ENCODE measurements around the gene ZNF496. TPM values are rescaled to one million over a fixed set of nuclear protein-coding genes. Genes with fewer than 3 reads are reported as not detected.

ZNF496 gene
- total and polyA plus RNA-seq, 9 of the 15 experiments (the other 6 are each of a cell fraction or from before 2014, with no cell fraction given), result 4.3 to 54.0 (median 31.3) TPM

DNA sequence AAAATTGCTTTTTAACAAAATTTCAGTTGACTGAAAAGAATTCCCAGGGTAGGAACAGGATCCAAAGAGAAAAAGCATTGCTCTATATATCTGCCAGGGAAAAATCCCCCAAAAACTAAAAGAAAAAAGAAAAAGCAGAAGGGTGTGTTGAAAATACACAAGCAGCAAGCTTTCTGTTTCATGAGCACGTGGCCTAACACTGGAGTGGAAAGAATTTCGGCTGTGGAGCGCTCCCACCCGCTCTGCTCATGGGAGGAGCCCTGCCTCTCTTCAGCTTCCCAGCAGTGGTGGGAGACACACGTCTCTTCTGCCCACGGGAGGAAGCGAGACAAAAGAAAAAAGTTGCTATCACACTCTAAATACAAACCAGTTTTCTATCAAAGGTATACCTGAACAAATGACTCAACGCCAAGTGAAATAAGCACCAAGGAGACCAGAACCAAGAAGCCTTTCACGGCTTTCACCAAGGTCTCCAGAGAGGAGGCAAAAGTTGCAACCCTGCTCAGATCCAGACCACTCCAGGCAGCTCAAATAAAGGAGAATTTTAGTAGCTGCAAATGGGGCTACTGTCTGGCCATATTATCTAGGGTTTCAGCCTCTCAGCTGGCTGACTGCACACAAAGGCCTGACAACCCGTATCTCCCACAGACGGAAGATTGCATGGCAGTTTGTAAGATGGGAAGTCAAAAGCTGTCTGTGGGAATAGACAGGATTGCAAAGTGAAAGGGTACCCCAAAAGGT lies 29.5 kb upstream of the ZNF496 start (continued):
- TF ChIP-seq, protein P1, sequence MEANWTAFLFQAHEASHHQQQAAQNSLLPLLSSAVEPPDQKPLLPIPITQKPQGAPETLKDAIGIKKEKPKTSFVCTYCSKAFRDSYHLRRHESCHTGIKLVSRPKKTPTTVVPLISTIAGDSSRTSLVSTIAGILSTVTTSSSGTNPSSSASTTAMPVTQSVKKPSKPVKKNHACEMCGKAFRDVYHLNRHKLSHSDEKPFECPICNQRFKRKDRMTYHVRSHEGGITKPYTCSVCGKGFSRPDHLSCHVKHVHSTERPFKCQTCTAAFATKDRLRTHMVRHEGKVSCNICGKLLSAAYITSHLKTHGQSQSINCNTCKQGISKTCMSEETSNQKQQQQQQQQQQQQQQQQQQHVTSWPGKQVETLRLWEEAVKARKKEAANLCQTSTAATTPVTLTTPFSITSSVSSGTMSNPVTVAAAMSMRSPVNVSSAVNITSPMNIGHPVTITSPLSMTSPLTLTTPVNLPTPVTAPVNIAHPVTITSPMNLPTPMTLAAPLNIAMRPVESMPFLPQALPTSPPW (CRISPR knock-in tag; IDR thresholded peaks at IDR 0.05), result 0 out of 2 replicates have a peak, but pooled peaks have one; percentile 26
- TF ChIP-seq IFI16 (CRISPR knock-in tag; IDR thresholded peaks at IDR 0.05) (peak; percentile 48; the same call in 1 of the 2 replicates), FOSL1 (tag; conservative IDR thresholded peaks at IDR 0.05) (peak; percentile 43), EP400 (IDR thresholded peaks at IDR 0.05) (0 out of 2 replicates have a peak, but pooled peaks have one; percentile 17), L3MBTL2 (IDR thresholded peaks at IDR 0.05) (peak; percentile 94), YY1 (IDR thresholded peaks at IDR 0.05; ENCODE audit: borderline replicate concordance in 1 of 3, control insufficient read depth in 1 of 3, extremely low read depth in 1 of 3, insufficient read depth in 3 of 3, insufficient read length in 1 of 3, insufficient replicate concordance in 2 of 3, low read depth in 1 of 3, low read length in 2 of 3) (peak in 1 of 3 experiments; percentile 23), ZNF584 (CRISPR knock-in tag; IDR thresholded peaks at IDR 0.05; ENCODE audit: low read depth) (peak; percentile 65), ZNF24 (IDR thresholded peaks at IDR 0.05) (0 out of 2 replicates have a peak, but pooled peaks have one; percentile 43), NUFIP1 (IDR thresholded peaks at IDR 0.05; ENCODE audit: partially characterized antibody) (peak; percentile 28), DMBX1 (CRISPR knock-in tag; IDR thresholded peaks at IDR 0.05; ENCODE audit: borderline replicate concordance) (peak; percentile 78)
- TF ChIP-seq, protein P2, sequence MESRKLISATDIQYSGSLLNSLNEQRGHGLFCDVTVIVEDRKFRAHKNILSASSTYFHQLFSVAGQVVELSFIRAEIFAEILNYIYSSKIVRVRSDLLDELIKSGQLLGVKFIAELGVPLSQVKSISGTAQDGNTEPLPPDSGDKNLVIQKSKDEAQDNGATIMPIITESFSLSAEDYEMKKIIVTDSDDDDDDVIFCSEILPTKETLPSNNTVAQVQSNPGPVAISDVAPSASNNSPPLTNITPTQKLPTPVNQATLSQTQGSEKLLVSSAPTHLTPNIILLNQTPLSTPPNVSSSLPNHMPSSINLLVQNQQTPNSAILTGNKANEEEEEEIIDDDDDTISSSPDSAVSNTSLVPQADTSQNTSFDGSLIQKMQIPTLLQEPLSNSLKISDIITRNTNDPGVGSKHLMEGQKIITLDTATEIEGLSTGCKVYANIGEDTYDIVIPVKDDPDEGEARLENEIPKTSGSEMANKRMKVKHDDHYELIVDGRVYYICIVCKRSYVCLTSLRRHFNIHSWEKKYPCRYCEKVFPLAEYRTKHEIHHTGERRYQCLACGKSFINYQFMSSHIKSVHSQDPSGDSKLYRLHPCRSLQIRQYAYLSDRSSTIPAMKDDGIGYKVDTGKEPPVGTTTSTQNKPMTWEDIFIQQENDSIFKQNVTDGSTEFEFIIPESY (CRISPR knock-in tag; IDR thresholded peaks at IDR 0.05), result 0 out of 2 replicates have a peak, but pooled peaks have one; percentile 12
- TF ChIP-seq, protein P3, sequence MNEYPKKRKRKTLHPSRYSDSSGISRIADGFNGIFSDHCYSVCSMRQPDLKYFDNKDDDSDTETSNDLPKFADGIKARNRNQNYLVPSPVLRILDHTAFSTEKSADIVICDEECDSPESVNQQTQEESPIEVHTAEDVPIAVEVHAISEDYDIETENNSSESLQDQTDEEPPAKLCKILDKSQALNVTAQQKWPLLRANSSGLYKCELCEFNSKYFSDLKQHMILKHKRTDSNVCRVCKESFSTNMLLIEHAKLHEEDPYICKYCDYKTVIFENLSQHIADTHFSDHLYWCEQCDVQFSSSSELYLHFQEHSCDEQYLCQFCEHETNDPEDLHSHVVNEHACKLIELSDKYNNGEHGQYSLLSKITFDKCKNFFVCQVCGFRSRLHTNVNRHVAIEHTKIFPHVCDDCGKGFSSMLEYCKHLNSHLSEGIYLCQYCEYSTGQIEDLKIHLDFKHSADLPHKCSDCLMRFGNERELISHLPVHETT (CRISPR knock-in tag; conservative IDR thresholded peaks at IDR 0.05 in 1 of 2, IDR thresholded peaks at IDR 0.05 in 1 of 2), result peak in 1 of 2 experiments; percentile 71; a peak in 1 of 4 replicates
- TF ChIP-seq, protein P4, sequence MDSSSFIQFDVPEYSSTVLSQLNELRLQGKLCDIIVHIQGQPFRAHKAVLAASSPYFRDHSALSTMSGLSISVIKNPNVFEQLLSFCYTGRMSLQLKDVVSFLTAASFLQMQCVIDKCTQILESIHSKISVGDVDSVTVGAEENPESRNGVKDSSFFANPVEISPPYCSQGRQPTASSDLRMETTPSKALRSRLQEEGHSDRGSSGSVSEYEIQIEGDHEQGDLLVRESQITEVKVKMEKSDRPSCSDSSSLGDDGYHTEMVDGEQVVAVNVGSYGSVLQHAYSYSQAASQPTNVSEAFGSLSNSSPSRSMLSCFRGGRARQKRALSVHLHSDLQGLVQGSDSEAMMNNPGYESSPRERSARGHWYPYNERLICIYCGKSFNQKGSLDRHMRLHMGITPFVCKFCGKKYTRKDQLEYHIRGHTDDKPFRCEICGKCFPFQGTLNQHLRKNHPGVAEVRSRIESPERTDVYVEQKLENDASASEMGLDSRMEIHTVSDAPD (CRISPR knock-in tag; IDR thresholded peaks at IDR 0.05), result peak; percentile 11; the same call in 1 of the 2 replicates
- TF ChIP-seq, protein P5, sequence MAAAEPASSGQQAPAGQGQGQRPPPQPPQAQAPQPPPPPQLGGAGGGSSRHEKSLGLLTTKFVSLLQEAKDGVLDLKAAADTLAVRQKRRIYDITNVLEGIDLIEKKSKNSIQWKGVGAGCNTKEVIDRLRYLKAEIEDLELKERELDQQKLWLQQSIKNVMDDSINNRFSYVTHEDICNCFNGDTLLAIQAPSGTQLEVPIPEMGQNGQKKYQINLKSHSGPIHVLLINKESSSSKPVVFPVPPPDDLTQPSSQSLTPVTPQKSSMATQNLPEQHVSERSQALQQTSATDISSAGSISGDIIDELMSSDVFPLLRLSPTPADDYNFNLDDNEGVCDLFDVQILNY (CRISPR knock-in tag; IDR thresholded peaks at IDR 0.05), result no peak
- TF ChIP-seq, protein P6, sequence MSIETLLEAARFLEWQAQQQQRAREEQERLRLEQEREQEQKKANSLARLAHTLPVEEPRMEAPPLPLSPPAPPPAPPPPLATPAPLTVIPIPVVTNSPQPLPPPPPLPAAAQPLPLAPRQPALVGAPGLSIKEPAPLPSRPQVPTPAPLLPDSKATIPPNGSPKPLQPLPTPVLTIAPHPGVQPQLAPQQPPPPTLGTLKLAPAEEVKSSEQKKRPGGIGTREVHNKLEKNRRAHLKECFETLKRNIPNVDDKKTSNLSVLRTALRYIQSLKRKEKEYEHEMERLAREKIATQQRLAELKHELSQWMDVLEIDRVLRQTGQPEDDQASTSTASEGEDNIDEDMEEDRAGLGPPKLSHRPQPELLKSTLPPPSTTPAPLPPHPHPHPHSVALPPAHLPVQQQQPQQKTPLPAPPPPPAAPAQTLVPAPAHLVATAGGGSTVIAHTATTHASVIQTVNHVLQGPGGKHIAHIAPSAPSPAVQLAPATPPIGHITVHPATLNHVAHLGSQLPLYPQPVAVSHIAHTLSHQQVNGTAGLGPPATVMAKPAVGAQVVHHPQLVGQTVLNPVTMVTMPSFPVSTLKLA (conservative IDR thresholded peaks at IDR 0.05), result peak; percentile 38 to 70; a peak in 3 of 4 replicates
